Measurements from ENCODE around the gene ZNF236.

The ZNF236 gene

DNA sequence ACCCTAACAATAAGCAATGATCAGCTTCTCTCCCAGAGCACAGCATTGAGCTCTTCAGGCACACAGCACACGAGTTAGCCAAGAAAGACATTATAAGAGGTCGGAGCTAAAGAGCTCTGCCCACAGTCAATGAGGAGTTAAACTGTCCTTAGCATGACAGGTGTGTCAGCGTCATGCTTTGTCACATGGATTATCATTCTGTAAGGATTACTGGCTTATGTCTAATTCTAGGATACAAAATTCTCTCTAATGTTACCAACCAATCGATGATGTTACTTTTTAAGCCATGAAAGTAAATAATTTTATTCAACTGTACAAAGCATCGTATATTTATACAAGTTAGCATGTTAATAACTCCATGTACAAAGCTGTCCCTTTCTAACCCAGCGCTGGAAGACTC lies 108.8 kb downstream of the ZNF236 start:
- TF ChIP-seq FOXM1 (IDR thresholded peaks at IDR 0.05; ENCODE audit: borderline replicate concordance, low read depth), result no peak
- TF ChIP-seq NFIC (IDR thresholded peaks at IDR 0.05), result no peak
- TF ChIP-seq, protein P1, sequence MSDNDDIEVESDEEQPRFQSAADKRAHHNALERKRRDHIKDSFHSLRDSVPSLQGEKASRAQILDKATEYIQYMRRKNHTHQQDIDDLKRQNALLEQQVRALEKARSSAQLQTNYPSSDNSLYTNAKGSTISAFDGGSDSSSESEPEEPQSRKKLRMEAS (IDR thresholded peaks at IDR 0.05), result no peak
- TF ChIP-seq, protein P2, sequence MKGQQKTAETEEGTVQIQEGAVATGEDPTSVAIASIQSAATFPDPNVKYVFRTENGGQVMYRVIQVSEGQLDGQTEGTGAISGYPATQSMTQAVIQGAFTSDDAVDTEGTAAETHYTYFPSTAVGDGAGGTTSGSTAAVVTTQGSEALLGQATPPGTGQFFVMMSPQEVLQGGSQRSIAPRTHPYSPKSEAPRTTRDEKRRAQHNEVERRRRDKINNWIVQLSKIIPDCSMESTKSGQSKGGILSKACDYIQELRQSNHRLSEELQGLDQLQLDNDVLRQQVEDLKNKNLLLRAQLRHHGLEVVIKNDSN (IDR thresholded peaks at IDR 0.05), result no peak

DNA sequence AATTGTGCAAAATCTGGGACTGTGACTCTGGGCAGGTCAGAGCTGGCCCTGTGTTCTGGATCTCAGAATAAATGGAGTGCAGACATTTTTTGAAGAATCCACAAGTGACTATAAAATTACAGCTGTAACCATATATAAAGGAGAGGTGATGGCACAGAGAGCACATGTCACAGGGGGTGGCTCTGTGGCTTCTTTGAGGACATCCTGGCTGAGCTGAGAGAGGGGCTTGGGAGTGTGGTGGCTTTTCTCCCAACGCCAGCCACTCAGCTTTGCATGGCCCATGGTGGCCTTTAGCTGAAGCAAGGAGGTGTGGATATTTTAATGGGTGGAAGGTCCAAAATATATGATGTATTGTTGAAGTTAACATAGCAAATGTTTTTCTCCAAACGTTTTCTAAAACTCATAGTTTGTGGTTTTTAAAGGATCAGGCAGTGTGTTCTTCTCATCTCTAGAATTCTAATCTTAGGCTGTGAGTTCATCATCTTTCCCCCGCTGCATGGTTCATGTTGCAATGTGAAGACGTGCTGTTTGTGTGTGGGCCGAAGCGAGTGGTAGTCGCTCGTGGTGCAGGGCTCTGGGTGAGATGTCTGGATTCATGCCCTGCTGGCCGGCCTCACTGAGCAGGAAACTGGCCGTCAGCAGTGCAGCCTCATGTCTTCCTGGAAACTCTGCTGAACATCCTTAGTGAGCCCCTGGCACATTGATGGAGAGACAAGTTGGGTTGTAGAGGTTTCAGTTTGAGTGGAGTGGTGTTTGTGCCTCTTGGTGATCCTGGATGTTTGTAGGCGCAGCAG lies 109.9 kb downstream of the ZNF236 start:
- TF ChIP-seq EGR1 (IDR thresholded peaks at IDR 0.05) (no peak), NFIC (IDR thresholded peaks at IDR 0.05) (no peak), REST (IDR thresholded peaks at IDR 0.05; ENCODE audit: low read depth) (no peak), ZBTB7A (IDR thresholded peaks at IDR 0.05; ENCODE audit: low read depth) (no peak), TEAD4 (IDR thresholded peaks at IDR 0.05) (no peak), FOXM1 (IDR thresholded peaks at IDR 0.05; ENCODE audit: borderline replicate concordance, low read depth) (no peak), CREB1 (IDR thresholded peaks at IDR 0.05; ENCODE audit: low read depth) (no peak), RAD21 (IDR thresholded peaks at IDR 0.05; ENCODE audit: low read depth) (no peak), EP300 (IDR thresholded peaks at IDR 0.05; ENCODE audit: borderline replicate concordance) (no peak), TAF1 (IDR thresholded peaks at IDR 0.05; ENCODE audit: low read depth) (no peak), YY1 (IDR thresholded peaks at IDR 0.05; ENCODE audit: low read depth) (no peak), CEBPB (IDR thresholded peaks at IDR 0.05) (no peak)
- TF ChIP-seq, protein P2 (IDR thresholded peaks at IDR 0.05), result no peak
- TF ChIP-seq, protein P1 (IDR thresholded peaks at IDR 0.05), result no peak

DNA sequence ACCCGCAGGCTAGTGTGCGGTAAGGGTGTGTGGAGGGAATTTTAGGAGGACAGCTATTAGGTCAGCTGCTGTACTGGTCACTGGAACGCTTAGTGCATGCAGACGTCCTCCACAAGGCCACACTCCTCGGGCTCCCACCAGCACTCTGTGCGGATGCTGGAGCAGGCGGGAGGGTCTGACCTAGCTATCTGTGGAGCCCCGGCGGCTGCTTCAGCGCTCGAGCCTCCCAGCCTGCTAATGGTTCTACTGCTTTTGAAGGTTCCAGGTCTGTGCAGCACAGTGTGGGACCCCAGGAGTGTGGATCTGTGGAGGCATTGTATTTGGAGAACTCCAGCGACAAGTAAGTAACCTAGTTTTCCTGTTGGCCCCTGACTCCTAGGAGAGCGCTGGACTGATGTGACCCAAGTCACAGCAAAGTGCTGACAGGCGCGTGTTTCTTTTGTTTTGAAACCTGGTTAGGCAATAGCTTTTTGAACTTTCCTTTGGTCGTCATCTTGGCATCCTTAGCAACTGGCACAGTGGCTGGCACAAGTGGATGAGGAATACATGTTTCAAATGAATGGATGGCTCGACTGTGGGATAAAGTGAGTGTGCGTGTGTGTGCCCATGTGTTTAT lies 113.5 kb downstream of the ZNF236 start:
- TF ChIP-seq EGR1 (IDR thresholded peaks at IDR 0.05) (no peak), YY1 (IDR thresholded peaks at IDR 0.05; ENCODE audit: low read depth) (no peak), TAF1 (IDR thresholded peaks at IDR 0.05; ENCODE audit: low read depth) (no peak), REST (IDR thresholded peaks at IDR 0.05; ENCODE audit: low read depth) (no peak), ZBTB7A (IDR thresholded peaks at IDR 0.05; ENCODE audit: low read depth) (no peak), NFIC (IDR thresholded peaks at IDR 0.05) (no peak)
- TF ChIP-seq, protein P1 (IDR thresholded peaks at IDR 0.05), result no peak

DNA sequence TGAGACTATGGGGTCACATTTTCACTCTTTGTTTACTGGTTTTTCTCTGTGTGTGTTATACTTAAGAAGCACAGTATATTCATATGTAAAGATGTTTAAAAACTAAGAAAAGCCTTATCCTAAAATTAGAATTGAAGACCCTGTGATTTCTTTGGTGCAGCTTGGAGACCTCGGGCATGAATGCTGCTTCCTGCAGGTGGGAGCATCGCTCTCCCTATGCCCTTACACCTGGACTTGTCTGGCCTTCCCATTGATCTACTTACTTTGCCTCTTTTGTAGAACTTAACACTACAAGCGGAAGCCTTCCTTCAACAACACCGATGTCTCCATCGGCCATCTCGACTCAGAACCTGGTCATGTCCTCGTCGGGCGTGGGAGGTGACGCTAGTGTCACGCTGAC lies 114.5 kb downstream of the ZNF236 start:
- TF ChIP-seq, protein P1 (IDR thresholded peaks at IDR 0.05), result no peak
- no peak for TF ChIP-seq NFIC (IDR thresholded peaks at IDR 0.05)
- TF ChIP-seq RAD21 (IDR thresholded peaks at IDR 0.05; ENCODE audit: low read depth), result no peak
- no peak for TF ChIP-seq REST (IDR thresholded peaks at IDR 0.05; ENCODE audit: low read depth)
- TF ChIP-seq ZBTB7A (IDR thresholded peaks at IDR 0.05; ENCODE audit: low read depth), result no peak
- no peak for TF ChIP-seq TEAD4 (IDR thresholded peaks at IDR 0.05)
- TF ChIP-seq YY1 (IDR thresholded peaks at IDR 0.05; ENCODE audit: low read depth), result no peak
- TF ChIP-seq CREB1 (IDR thresholded peaks at IDR 0.05; ENCODE audit: low read depth), result no peak
- TF ChIP-seq FOXM1 (IDR thresholded peaks at IDR 0.05; ENCODE audit: borderline replicate concordance, low read depth), result no peak
- TF ChIP-seq, protein P2 (IDR thresholded peaks at IDR 0.05), result no peak
- TF ChIP-seq EGR1 (IDR thresholded peaks at IDR 0.05), result no peak
- TF ChIP-seq CEBPB (IDR thresholded peaks at IDR 0.05), result no peak
- no peak for TF ChIP-seq TCF12 (IDR thresholded peaks at IDR 0.05; ENCODE audit: low read depth)
- TF ChIP-seq TAF1 (IDR thresholded peaks at IDR 0.05; ENCODE audit: low read depth), result no peak
- no peak for TF ChIP-seq EP300 (IDR thresholded peaks at IDR 0.05; ENCODE audit: borderline replicate concordance)

Data from Ishikawa (cell line).